Endothelial cell (in vitro differentiated cells): Measurements from ENCODE around the gene LMX1A. TPM values are rescaled to one million over a fixed set of nuclear protein-coding genes. Genes with fewer than 3 reads are reported as not detected.

Experiments
- DNase-seq: peaks from one replicate; pipeline ENCODE4 v3.0.0; 2021; ENCODE audit warnings: low spot score
- H3K27ac Mint-ChIP-seq: one replicate; pipeline ENCODE4 v1.8.0; 2021; ENCODE audit warnings: mixed read lengths, inconsistent platforms; ENCODE audit not compliant: unreplicated experiment
- H3K27me3 Mint-ChIP-seq: one replicate; pipeline ENCODE4 v1.8.0; 2021; ENCODE audit warnings: mild to moderate bottlenecking, moderate library complexity, mixed read lengths, inconsistent platforms; ENCODE audit not compliant: unreplicated experiment
- H3K36me3 Mint-ChIP-seq: one replicate; pipeline ENCODE4 v1.8.0; 2021; ENCODE audit warnings: mild to moderate bottlenecking, low read depth, mixed read lengths, inconsistent platforms; ENCODE audit not compliant: unreplicated experiment
- H3K4me1 Mint-ChIP-seq: one replicate; pipeline ENCODE4 v1.8.0; 2021; ENCODE audit warnings: mild to moderate bottlenecking, mixed read lengths, inconsistent platforms; ENCODE audit not compliant: unreplicated experiment
- H3K4me3 Mint-ChIP-seq: one replicate; pipeline ENCODE4 v1.8.0; 2021; ENCODE audit warnings: mild to moderate bottlenecking, mixed read lengths, inconsistent platforms; ENCODE audit not compliant: unreplicated experiment
- H3K9me3 Mint-ChIP-seq: one replicate; pipeline ENCODE4 v1.8.0; 2021; ENCODE audit warnings: mixed read lengths, inconsistent platforms; ENCODE audit not compliant: unreplicated experiment
- CTCF ChIP-seq: fragments of 200-600 bp; sonication (generic); IDR thresholded peaks from one replicate; pipeline ENCODE4 v1.5.0; 2021; ENCODE audit warnings: antibody characterized with exemption; ENCODE audit not compliant: unreplicated experiment
- long read RNA-seq: library from polyadenylated mRNA; unstranded; transcript quantifications from one replicate; pipeline ENCODE4 v2.0.0, GENCODE V29; 2020; ENCODE audit not compliant: unreplicated experiment
- total RNA-seq: library from RNA; stranded (reverse); fragmentation: NEBNext Ultra II Directional; extraction: Animal tissue kit (Norgen Biotek cat#: 25700); gene quantifications from one replicate; pipeline ENCODE4 v1.2.1, GENCODE V29; 2021; ENCODE audit not compliant: unreplicated experiment

The LMX1A gene
- not detected for total RNA-seq
- long read RNA-seq = 0 reads

- no peak for TF ChIP-seq CTCF
- no peak within 1 kb of the TSS for H3K27ac Mint-ChIP-seq
- peak within 1 kb of the TSS; percentile 73 for H3K4me3 Mint-ChIP-seq
- peaks cover 38% of the 10 kb centered on the region for H3K27me3 Mint-ChIP-seq
- H3K9me3 Mint-ChIP-seq = no peaks in the 10 kb centered on the region
- peaks cover 35% of the 10 kb centered on the region for H3K4me1 Mint-ChIP-seq
- peak; percentile 32 for DNase-seq
- no peaks in the 10 kb centered on the region for H3K36me3 Mint-ChIP-seq
Observed at GRCh38 chr1:165355977-165356811, at the start of gene LMX1A. Gene LMX1A (minus strand): TSS chr1:165356715. CDS start chr1:165355559, 1,156 bp downstream.

GRCh38 chr1:165403835-165404482 is 47.4 kb upstream of the LMX1A start:
- no peak overlapping the region for H3K4me3 Mint-ChIP-seq
- no peaks in the 10 kb centered on the region for H3K9me3 Mint-ChIP-seq
- peak; percentile 47 for DNase-seq
- H3K4me1 Mint-ChIP-seq = no peaks in the 10 kb centered on the region
- no peaks in the 10 kb centered on the region for H3K36me3 Mint-ChIP-seq
- H3K27ac Mint-ChIP-seq = no peak overlapping the region
- peaks cover 3% of the 10 kb centered on the region for H3K27me3 Mint-ChIP-seq
- peak; percentile 49 for TF ChIP-seq CTCF

- no peaks in the 10 kb centered on the region for H3K9me3 Mint-ChIP-seq
- DNase-seq = no peak
- no peak for TF ChIP-seq CTCF
- no peak overlapping the region for H3K27ac Mint-ChIP-seq
- H3K4me1 Mint-ChIP-seq = peaks cover 5% of the 10 kb centered on the region
- no peaks in the 10 kb centered on the region for H3K36me3 Mint-ChIP-seq
- no peak overlapping the region for H3K4me3 Mint-ChIP-seq
- peaks cover 3% of the 10 kb centered on the region for H3K27me3 Mint-ChIP-seq
Observed at GRCh38 chr1:165402517-165403111, 46.1 kb upstream of the LMX1A start.

- DNase-seq = peak; percentile 47
- peaks cover 8% of the 10 kb centered on the region for H3K4me1 Mint-ChIP-seq
- no peaks in the 10 kb centered on the region for H3K36me3 Mint-ChIP-seq
Observed at GRCh38 chr1:165397944-165398343, 41.4 kb upstream of the LMX1A start.

More at GRCh38 chr1:165397944-165398343, 41.4 kb upstream of the LMX1A start:
- no peak overlapping the region for H3K4me3 Mint-ChIP-seq
- no peaks in the 10 kb centered on the region for H3K9me3 Mint-ChIP-seq
- H3K27me3 Mint-ChIP-seq = peaks cover 5% of the 10 kb centered on the region
- TF ChIP-seq CTCF = no peak
- H3K27ac Mint-ChIP-seq = peak overlapping the region; percentile 92
